ENCODE measurements around the gene TMEM238.
"Not testable (repeated sequence)": the region's sequence is repeated elsewhere in the genome, so short reads cannot be mapped to it uniquely, and the experiment has no call there.

TMEM238 gene, protein sequence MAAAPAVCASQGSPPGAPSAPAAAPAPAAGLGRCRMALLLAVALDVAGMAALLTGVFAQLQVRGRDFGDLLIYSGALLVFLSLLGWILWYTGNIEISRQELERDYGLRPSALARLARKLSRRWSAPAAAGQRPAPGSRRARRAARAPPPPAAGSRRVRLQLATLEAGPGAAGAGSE

DNA sequence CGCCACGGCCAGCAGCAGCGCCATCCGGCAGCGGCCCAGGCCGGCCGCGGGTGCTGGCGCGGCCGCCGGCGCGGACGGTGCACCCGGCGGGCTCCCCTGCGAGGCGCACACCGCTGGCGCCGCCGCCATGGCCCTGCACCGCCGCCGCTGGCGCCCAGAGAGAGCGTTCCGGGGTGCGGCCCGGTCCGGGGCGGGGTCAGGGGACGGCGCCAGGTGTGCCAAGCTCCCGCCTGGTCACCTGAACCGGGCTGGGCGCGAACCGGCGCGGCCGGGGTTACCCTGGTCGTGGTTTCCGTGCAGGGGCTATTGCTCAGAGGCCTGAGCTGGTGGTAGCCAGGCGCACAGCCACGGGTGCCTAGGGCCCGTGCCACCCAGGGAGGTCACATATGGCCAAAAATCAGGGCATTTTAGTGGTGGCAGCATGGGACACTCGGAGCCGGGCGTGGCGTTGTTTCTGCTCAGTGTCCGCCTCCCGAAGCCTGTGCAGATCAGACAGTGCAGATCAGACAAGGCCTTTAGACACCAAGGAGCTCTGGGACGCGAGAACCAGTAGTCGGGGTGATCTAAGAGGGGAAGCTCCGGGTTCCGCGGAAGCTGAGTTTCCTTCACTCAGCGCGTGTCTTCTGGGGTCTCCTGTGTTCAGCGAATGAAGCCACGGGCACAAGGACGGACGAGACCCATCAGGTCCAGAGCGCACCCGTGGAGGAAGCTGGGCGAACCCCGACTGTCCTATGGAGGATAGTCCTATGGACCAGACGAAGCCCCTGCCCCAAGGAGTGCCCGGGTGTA lies at the start of gene TMEM238:
TSS of gene TMEM238 (minus strand) at position 162 of the 789 bp plus-strand sequence. CDS start at position 129, 33 bp downstream.
- DNase-seq, result peak; percentile 36

DNA sequence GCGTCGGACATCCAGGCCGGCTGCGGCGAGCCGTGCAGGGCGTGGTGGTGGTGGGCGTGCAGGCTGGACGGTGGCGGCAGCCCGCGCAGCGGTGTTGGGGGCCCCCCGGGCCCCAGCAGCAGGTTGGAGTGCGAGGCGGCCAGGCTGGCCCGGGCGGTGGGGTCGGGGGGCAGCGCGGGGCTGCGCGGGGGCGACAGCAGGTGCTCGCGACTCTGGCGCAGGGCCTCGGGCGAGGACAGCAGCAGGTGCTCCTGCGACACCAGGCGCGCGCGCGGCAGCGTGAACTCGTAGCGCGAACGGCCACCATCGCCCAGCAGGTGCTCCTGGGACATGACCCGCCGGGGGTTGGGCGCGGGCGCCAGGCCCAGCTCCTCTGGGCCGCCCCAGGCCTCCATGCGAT lies 49.2 kb upstream of the TMEM238 start:
- no peak for DNase-seq

GRCh38 chr19:55432241-55432959 lies 48.3 kb upstream of the TMEM238 start:
- no peak for DNase-seq

GRCh38 chr19:55431183-55431582 lies 47.1 kb upstream of the TMEM238 start:
- no peak for DNase-seq

- DNase-seq, result no peak
Observed at GRCh38 chr19:55426042-55426441, 42.0 kb upstream of the TMEM238 start.

DNA sequence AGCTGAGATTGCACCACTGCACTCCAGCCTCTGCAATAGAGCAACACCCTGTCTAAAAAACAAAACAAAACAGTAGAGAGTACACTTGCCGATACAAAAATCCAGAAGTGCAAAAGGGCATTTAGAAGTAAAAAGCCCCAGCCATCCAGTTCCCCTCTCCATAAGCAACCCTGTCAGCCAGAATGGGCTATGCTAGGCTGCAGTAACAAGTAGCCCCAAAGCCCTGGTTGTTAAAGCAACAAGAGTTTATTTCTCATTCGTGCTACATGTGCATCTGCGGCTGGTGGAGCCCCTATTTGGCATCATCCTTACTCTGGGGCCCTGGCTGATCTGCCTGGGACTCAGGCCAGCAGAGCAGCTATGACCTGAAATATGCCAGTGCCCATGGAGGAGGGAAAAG lies 40.4 kb upstream of the TMEM238 start:
- no peak for DNase-seq

GRCh38 chr19:55423225-55424005 lies 39.3 kb upstream of the TMEM238 start:
- no peak for DNase-seq

- not testable (repeated sequence) for DNase-seq
Observed at GRCh38 chr19:55421281-55421680, 37.2 kb upstream of the TMEM238 start.

GRCh38 chr19:55419624-55420236 lies 35.6 kb upstream of the TMEM238 start:
- no peak for DNase-seq

DNA sequence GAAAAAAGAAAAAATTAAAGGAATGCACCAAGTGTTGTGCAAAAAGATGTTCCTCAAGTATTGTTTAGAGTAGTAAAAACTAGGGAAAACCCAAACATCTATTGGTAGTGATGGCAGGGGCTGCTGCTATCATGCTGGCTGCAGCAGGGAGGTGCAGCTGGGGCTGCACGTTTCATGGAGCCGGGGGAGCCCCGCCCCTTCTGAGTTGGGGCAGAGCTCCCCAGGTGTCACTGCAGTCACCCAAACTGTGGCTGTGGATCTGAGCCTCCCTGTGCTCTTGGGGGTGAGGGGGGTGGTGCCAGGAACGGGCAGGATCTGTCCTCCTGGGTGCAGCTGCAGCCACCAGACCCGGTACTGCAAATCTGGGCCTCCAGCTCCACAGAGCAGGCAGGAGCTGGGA lies 35.0 kb upstream of the TMEM238 start:
- no peak for DNase-seq

DNA sequence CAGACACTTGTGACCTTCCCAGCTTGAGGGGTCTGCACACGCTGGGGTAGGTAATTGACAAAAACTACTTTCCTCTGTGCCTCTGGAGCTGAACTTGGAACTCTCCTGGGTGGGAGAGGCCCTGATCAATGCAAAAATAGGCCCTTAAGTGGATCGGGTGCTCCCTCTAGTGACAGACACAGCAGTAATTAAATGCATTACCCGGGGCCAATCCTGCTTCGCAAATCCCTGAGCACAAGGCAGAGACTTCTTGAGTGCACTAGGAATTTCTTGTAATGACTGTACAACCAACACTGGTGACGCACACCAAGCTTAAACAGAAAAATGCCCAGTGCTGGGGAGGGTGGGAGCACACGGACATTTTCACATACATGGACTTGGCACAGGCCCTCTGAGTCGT lies 34.1 kb upstream of the TMEM238 start:
- DNase-seq, result no peak

DNA sequence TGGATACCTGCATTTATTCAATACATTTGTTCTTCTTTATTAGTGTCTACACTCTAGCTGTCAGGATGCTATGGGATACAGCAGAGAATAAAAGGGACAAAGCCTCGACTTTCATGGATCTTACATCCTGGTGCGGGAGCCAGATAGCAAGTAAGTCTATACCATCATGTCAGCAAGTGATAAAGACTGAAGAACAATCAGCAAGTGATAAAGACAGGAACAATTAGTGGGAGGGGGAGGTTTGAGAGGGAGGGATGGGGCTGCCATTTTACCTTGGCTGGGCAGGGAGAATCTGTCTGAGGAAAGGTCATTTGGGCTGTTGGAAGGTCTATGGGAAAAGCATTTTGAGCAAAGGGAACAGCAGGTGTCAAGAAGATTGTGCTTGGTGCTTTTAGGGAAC lies 26.1 kb upstream of the TMEM238 start:
- no peak for DNase-seq

DNA sequence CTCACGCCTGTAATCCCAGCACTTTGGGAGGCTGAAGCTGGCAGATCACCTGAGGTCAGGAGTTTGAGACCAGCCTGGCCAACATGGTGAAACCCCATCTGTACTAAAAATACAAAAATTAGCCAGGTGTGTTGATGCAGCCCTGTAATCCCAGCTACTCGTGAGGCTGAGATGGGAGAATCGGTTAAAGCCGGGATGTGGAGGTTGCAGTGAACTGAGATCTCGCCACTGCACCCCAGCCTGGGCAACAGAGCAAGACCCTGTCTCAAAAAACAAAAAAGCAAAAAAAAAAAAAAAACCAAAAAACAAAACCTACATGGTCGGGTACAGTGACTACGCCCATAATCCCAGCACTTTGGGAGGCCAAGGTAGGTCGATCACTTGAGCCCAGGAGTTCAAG lies 25.1 kb upstream of the TMEM238 start:
- DNase-seq, result not testable (repeated sequence)

DNA sequence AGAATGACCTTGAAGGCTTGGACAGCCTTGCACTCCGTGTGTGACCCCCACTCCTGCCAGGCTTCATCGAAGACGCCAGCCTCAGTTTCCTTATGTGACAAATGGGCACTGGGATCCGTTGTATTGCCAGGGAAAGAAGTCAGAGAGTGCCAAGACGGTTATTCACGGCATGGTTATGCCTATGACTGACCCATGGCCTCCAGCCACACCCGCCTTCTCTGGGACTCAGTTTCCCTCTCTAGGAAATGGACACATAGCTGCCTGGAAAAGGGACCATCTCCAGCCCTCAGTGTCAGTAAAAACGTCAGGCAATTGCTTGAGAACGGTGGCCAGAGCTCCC lies 24.4 kb upstream of the TMEM238 start:
- DNase-seq, result no peak

GRCh38 chr19:55407800-55408532 lies 23.9 kb upstream of the TMEM238 start:
- peak; percentile 99 for DNase-seq

DNA sequence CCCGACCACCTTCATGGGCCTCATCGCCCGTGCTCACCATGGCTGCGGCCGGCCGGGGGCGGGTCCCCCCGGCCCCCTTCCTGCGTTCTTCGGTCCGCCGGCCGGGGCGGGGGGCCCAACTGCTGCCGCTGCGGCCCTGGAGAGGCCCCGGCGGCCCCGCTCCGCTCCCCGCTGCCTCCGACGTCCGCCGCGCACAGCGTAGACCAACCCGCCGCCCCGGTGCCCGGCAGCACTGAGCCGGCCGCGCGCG lies 23.4 kb upstream of the TMEM238 start, which contains the start of gene UBE2S:
TSS of gene UBE2S (minus strand) at position 239 of the 250 bp plus-strand sequence. CDS start at position 40, 199 bp downstream.
- DNase-seq, result not testable (repeated sequence)

- no peak for DNase-seq
Observed at GRCh38 chr19:55406826-55407549, 22.9 kb upstream of the TMEM238 start.

GRCh38 chr19:55406091-55406825 lies 22.2 kb upstream of the TMEM238 start:
- DNase-seq, result no peak

DNA sequence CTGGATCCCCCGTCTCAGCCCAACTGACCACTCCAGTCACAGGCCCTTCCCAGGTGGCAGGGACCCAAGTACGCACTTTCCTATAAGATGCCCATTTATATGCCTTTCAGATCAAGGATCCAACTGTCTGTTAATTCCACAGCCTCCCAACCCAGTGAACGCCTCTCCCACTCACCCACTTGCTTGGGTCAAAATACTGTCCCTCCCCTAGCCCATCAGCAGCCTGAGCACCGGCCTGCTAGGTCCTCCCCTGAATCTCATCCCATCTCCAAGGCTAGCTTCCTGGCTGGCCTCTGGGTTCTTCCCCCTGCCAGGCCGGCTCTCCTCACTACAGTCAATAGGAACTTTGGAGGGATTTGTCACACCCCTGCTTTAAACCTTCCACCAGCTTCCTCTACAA lies 21.5 kb upstream of the TMEM238 start:
- no peak for DNase-seq

- no peak for DNase-seq
Observed at GRCh38 chr19:55402509-55402908, 18.4 kb upstream of the TMEM238 start.

GRCh38 chr19:55401390-55401789 lies 17.3 kb upstream of the TMEM238 start:
- DNase-seq, result not testable (repeated sequence)

Measured in DMS153 (cell line).